Epidermal melanocyte (primary cell): ENCODE data around the gene DDX1.

Source experiments
- DNase-seq: peaks from one replicate; pipeline ENCODE4 v3.0.0; 2011; ENCODE audit warnings: low spot score; ENCODE audit not compliant: insufficient read length

Gene DDX1

DNA sequence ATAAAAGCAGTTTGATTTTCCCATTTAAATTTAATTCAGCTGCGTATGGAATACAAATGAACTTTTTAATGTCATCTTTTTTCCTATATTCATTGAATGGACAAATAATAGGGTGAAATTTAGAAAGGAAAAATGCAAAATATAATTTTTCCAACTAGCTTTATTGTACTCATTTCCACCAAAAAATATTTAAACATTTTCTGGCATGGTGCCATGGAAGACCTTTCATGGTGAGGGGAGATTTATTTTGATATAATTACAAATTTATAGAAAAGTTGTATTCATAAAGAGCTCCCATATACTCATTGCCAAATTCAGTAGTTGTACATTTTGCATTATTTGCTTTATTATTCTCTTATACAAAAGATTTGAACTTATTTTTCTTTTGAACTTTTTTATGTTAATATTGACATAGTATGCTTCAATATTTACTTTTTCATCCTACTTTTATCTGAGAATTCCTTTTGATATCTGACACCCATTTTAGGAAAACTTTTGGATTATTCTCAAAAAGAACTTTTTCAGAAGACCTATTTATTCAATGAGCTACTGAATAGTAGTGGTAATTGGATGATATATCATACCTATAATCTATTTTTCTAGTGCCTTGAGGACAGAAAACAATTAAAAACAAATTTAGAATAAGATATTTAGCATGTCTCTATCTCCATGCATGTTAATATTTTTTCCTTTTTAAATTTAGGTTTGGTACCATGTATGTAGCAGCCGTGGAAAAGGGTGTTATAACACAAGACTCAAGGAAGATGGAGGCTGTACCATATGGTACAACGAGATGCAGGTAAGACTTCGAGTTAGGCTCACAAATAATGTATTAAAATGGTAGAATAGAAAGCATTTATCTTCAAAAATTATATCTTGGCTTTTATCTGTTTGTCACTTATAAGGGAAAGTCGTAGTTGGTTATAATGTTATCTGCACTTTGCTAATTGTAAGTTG is 37.5 kb downstream of the DDX1 start:
- DNase-seq, result no peak

DNA sequence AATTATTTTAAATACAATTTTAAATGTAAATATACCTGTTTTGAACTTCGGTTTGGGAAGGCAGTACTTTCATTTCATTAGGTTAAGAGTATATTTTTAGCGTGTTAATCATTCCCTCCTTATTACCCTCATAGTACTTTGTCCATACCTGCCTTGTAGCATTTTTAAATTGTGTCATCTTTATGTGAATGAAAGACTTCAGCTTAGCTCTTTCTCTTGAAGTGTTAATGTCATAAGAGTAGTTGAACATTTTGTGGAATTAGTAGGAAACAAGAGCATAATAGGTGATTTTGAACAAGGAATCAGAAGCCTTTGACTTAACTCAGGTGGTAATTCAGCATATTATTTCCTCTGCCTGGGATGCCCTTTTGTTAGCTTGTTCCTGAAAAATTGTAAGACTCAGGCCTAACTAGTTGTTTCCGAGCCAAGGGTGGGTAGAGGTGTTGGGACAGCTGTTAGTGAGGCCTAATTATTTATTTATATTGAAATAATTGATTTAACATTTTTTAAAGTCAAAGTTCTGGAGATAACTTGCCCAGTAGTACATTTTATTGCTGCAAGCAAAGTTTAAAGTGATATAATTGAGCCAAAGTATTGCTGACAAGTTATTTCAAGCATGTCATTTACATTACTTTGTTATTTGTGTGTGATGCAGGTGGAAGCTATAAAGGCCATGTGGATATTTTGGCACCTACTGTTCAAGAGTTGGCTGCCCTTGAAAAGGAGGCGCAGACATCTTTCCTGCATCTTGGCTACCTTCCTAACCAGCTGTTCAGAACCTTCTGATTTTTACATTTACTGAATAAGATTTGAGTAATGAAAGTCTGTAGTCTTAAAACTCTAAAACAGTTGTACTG is 38.7 kb downstream of the DDX1 start:
- no peak for DNase-seq

DNA sequence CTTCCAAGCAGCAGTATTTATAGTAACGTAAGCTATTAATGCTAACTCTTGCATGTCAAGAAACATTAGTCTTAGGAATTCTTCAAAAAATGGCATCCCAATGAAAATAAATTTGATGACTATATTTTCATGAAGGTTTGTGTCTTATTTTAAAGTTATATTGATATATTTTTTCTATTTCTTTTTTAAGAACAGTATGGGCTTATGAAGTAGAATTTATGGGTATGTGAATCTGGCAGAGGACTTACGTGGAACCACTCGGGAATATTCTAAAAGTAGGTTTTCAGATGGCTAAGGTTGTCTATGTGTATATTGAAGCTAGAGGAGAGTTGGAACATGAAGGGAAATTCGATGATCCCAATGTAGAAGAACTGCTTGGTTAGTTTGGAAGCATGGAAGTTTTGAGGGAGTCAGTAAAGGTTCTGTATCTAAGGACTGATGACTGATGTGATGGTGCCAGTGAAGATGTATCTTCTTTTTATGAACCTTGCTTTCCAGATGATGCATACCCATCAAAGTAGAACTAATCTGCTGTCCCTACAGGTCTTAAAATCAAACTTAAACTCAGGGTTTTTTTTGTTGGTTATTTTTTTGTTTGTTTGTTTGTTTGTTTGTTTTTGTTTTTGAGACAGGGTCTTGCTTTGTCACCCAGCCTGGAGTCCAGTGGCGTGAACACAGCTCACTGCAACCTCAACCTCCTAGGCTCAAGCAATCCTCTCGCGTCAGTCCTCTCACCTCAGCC is 39.5 kb downstream of the DDX1 start:
- no peak for DNase-seq

DNA sequence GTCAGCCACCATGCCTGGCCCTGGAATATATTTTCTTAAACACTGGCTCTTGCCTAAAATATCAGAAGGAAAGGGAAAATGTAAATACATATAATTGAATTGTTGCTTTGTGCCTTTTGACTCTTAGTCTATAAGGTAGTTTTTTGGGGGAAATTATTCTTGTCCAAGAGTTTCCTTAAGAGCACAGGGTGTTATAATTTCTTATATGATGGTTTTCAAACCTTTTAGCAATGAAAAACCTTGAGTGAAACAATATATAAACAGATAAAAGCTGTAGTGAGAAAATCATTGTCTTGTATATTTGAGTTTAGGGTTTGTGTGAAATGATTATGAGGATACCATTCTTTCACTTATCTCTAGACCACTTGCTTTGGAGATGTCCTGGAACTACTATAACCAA is 40.2 kb downstream of the DDX1 start:
- DNase-seq, result no peak

DNA sequence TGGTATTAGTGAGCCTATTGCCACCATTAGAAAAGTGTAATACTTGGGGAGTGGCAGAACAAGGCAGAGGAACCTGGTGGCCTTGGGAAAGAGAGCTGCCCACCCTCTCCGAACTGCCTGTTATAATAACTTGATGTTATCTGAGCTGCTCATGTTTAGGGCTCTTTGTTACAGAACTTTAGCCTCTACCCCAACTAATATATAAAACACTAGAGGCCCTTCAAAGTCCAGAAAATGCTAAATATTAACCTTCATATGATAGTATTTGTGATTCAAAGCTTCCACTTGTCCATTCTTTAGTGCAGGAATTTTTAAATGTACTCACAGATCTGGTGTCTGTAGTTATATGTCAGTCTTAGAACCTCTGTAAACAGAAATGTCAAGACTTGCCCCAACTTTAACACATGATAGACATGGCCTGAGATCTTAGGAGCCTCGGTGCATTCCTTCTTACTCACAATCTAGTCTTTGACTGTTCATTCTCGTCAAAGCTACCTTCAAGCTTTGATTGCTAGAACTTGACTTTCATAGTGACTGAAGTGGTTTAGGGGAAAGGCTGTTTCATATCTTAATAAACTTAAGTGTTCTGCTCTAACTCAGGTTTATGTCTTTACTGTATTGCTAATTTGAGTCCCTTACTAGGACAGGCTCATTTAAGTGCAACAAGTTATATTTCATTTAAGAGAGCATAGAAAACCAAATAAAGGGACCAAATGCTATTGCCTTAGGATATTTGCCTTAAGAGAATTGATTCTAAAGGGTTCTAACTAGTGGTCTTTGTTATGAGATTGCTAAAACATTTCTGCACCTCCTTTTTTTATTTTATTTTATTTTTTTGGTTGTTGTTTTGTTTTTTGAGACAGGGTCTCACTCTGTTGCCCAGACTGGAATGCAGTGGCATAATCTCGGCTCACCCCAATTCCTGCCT is 41.6 kb downstream of the DDX1 start:
- DNase-seq, result no peak

DNA sequence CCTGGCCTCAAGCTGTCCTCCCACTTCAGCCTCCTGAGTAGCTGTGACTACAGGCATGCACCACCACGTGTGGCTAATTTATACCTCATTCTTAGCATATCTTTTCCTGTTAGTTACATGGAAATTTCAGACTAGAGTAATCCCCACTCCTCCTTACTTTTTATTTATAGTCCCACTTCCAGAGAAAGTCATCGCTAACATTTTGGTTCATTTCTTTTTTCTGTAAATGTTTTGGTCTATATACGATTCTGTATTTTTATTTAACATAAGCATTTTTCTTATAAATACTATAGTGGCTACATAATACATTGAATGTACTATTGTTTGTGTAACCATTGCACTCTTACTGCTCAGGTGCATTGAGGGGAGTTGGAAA is 42.3 kb downstream of the DDX1 start:
- no peak for DNase-seq

DNA sequence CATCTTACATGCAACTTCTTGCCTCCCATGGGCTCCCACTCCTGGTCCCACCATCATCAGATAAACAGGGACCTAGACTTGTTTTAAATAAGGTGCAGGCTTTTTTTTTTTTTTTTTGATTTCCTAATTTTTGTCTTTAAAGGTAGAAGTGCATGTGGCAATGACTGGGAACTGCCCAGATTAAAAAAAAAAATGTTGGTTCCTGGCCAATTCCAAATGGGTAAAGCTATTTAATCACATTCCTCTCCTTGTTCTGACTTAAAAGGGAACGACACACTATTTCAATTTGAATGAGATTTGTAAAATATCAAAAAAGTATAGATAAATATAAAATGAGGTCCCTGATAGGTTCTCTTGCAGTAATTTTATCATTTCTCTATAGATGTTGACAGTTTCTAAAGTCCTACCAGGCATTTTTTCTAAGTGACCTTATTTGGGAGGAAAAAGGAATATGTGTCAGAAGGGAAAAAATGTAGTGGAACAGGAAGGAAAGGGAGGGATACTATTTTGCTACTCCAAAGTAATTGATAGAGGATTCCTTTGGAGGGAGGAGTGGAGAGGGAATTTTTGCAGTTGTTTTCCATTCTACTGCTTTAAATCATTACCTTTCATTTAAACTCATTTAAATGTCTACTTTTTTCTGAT is 43.3 kb downstream of the DDX1 start:
- no peak for DNase-seq

DNA sequence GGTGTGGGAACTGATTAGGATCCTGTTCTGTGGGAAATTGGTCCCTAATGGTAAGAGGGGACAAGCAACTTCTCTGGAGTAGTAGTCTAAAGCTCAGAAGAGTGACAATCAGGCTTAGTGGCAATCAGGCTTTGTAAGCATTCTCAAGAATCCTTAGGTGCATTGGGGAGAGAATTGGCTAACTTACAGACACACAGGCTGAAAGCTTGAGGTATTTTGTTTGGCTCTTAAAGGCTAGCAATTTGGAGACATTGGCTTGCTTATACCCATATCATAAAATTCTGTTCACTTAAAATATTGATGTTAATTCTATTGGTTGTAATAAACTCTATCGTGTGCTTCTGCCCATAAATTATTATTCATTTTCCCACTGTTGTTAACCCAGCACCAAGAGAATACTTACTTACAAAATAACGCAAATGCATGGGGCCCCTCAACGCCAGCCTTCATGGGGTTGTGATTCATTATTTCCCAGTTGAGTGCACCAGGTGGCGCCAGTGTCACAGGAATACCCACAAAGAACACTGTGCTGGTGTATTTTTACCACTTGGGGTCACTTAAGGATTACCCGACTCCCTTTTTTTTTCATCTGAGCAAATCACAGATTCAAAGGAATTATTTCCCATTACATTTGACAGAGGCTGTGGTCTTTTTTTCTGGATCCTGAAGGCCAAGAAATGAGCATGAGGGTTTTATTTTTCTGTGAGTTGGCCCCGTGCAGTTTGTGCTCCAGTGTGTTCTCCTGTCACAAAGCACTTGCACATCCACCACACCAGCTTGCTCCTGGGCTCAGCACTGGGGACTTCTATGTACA is 45.5 kb downstream of the DDX1 start:
- peak; percentile 46 for DNase-seq

DNA sequence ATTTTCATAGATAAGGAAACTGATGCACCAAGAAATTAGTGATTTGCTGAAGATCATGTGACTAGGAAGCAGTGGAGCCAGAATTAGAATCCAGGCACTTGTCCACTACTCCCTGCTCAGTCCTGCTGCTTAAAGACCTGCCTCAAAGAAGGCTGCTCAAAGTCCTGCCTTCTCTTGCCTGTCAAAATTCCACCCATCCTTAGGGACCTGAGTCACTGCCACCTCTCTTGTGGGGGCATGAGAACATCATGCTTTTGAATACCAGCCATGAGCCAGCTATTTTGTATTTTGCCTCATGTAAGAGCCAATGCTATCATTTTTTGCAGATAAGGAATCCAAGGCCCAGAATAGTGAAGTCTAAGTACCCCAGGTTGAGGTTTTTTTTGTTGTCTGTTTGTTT is 47.1 kb downstream of the DDX1 start:
- no peak for DNase-seq

DNA sequence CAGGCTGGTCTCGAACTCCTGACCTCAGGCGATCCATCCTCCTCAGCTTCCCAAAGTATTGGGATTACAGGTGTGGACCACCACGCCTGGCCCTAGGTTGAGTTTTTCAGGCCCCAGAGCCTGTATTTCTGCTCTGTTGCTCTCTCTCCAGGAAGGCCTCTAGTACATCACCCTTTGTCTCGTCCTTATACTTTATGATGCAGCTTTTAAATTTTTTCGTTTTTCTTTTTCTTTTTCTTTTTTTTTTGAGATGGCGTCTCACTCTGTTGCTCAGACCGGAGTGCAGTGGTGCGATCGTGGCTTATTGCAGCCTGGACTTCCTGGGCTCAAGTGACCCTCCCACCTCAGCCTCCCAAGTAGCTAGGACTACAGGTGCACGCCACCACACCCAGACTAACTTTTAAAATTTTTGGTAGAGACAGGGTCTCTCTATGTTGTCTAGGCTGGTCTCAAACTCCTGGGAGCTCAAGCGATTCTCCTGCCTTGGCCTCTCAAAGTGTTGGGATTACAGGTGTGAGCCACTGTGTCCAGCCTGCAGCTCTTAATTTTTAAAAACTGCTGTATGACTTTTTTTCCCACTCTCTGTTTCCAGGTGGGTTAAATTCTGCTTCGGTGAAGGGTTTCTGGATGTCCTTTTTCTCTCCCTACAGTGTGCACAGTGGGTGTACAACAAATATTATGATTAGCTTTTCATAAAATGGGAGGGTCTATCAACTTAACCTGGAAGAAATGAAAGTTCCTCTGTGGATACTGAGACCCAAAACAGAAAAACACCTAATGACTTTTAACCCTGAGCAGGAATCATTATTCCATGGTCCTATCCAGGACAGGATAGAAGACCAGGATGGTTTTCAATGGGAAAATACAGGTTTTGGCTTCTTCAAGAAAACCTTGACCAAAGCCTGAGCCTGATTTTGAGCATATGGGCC is 47.9 kb downstream of the DDX1 start:
- DNase-seq, result no peak

DNA sequence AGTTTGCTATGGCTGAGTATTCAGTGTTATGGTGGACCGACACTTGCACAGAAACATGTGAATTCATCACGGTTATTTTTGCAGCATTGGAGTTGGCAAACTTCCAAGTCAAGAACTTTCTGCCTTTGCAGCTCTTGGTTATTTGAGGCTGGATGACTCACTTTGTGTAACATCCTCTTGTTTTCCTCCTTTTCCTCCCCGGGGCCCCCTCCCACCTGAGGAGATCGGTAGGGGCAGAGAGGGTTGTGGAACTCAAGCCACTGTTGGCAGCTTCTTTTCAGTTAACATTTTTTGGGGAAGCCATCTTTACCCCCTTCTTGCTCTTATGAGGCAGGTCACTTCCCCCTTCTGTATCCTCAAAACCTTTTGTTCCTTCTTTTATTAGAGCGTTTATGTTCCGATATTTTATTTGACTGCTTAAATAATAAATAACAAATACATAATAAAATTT is 48.6 kb downstream of the DDX1 start:
- DNase-seq, result no peak

DNA sequence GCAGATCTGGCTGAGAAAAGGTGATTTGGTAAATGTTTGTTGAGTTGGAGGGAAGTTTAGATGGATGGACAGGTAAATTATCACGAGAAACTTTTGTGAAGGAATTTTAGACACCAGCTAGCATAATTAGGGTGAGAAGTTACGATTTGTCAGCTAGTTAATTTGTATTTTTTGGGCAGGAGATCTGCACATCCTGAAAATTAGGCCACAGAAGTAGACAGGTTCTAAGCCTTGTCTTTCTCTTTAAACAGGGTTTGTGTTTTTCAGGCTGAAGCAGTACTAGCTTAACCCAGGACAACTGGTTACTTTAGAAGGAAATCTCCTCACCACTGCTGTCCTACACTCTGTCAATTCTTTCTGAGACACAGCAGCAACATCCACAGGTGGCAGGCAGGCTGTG is 49.1 kb downstream of the DDX1 start:
- no peak for DNase-seq

DNA sequence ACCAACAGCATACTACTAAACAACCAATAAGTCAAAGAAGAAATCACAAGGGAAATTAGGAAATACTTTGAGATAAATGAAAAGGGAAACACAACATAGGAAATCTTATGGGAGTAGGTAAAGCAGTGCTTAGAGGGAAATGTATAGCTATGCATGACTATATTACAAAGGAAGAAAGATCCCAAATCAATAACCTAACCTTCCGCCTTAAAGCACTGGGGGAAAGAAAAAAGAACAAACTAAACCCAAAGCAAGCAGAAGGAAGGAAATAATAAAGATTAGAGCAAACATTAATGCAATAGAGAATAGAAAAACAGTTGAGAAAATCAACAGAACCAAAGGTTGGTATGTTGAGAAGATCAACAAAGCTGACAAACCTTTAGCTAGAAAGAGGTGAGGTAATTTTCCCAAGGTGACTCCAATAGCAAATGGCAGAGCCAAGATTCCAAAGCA is 49.9 kb downstream of the DDX1 start:
- DNase-seq, result no peak

DNA sequence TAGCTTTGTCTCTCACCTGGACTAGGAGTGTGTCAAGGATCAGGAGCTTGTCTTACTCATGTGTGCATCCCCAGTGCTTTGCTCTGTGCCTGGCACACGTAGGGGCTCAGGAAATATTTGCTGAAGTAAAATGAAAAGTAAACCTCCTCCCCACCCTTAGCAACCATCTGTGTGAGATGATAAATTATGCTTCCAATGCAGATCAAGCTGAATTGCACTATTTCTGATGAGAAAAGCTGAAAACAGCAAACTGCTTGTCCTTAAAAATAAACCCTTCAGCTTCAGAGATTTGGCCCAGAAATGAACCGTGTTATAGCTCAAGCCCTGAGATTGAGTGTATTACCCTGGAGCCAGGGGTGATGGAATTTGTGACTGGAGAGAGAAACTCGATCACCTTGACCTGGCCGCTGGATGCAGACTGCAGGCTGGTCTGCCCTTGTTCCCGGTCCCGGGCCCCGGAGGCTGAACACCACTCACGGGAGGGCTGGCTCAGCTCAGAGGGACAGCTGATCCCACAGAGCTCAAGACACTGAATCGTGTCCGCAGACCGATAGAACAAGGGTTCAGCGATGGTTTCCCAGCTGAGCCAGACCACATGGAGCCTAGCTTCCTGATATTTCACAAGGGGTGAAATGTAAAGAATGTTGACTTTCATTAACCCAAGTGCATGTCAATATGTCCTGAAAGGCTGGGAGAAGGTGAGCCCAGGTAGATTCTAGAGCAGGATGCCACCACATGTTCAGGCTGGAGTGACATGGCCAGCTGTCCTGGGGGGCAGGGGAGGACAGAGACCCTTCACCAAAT is 50.5 kb downstream of the DDX1 start:
- no peak for DNase-seq

DNA sequence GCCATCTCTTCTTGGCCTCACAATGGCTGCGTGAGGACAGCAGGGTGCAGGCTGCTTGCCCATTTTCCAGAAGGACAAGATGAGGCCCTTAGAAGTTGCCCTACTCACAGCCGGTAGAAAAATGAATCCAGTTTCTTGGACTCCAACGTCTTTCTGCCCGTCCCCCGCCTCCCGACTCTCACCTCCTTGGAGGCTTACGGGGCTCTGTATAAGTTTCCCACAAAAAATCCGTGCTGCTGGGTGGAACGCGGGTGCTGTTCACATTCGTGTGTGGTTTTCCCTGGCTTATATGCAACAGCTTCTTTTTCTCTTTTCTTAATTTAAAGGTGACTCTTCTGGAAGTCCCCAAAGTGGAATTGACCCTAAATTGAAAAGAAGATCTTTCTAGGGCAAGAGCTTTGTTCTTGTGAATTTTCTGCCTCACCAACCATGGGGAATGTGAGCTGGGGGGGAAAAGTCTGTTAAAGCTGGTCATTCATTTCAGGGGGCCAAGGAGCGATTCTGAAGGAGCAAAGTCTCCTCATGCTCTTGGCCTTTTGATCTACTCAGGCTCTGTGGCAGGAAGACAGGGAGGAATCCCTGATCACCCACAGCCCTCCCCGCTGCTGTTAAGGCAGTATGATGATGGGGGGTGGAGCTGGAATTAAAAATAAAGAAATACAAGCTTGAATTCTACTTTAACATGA is 51.3 kb downstream of the DDX1 start:
- no peak for DNase-seq

DNA sequence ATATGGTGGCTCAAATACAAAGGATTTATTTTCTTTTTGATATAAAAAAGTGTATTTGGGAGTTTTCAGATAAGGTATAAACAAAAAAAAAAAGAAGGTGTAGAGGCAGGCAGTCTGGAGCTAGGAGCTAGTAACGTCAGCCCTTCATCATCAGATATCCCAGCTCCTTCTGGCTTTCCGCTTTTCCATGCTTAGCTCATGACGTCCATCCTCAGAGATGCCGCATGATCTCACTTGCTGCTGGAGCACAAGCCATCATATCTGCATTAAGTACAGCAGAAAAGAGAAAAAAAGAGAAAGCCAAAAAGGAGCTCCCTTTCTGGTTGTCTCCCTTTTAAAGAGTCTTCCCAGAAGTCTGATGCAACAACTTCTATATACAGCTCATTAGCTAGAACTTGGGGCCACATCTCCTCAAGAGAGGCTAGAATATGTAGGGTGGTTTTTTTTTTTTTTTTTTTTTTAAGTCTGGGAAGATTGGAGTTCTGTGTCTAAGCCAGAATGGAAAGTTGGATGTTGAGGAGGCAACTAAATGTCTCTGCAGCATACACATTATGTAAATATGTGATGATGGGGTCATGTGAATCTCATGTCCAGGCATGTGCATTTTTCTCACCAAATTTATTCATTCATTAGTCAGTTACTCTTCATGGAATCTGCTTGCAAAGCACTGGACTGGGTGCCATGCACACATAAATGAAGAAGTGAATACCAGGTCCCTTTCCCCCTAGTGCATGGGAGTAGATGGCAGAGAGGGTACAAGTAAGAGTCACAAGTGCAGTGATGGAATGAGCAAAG is 52.3 kb downstream of the DDX1 start:
- no peak for DNase-seq
